CD4-positive, alpha-beta T cell treated with Interleukin-6 at 100 ng/mL for 8 hours (primary cell): Measurements from ENCODE around the gene KCTD19.

ENCODE experiments used
- DNase-seq: peaks from one replicate; pipeline ENCODE4 v3.0.0-alpha.2; 2020; ENCODE audit warnings: mixed read lengths, low spot score

KCTD19 gene

GRCh38 chr16:67283039-67283825, 43.3 kb downstream of the KCTD19 start:
- DNase-seq, result no peak

DNA sequence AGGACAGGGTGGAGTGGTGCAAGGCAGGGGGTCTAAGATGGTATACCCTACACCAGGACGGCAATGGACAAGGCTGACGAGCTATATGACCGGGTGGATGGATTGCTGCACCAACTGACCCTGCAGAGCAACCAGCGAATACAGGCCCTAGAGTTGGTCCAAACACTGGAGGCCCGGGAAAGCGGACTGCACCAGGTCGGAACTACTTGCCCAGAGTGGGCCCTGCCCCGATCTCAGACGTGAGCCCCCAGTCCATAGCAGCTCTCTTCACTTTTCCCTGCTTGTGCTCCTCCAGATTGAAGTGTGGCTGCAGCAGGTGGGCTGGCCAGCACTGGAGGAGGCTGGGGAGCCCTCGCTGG, 44.1 kb downstream of the KCTD19 start:
- no peak for DNase-seq

GRCh38 chr16:67281536-67282446, 44.8 kb downstream of the KCTD19 start:
- no peak for DNase-seq

DNA sequence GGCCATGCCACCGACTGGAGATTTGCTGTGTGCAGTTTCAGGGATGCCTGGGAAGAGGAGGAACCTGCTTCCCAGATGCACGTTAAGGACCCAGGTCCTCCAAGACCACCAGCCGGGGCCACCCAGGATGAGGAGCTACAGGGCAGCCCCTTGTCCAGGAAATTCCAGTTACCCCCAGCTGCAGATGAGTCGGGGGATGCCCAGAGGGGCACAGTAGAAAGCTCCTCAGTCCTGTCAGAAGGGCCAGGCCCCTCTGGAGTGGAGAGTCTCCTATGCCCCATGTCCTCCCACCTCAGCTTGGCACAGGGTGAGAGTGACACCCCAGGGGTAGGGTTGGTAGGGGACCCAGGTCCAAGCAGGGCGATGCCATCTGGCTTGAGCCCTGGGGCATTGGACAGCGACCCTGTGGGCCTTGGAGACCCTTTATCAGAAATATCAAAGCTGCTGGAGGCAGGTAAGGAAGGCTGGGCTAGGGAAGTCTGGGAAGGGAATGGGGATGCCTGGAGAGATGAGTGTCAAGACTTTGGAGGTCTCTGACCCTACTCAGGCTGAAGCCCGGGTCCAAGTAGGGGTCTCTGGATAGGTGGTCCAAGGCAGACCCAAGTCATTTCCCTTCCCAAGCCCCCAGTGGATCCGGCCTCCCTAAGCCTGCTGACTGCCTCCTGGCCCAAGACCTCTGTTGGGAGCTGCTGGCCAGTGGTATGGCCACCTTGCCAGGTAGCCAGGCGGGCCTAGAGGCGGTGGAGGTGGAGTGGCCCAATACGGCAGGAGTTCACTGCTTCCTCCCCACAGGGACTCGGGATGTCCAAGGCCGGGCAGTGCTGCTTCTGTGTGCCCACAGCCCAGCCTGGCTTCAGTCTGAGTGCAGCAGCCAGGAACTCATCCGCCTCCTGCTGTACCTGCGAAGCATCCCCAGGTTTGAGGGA, 46.2 kb downstream of the KCTD19 start:
- no peak for DNase-seq

- peak; percentile 78 for DNase-seq
These were observed 47.0 kb downstream of the KCTD19 start, which contains the start of gene PLEKHG4 for GRCh38 chr16:67279296-67280089. PLEKHG4 (plus strand) TSS chr16:67279532; CDS start chr16:67280045, 513 bp downstream.

GRCh38 chr16:67278773-67279295, 47.7 kb downstream of the KCTD19 start:
- DNase-seq, result peak; percentile 31

- DNase-seq, result no peak
These were observed 48.4 kb downstream of the KCTD19 start for GRCh38 chr16:67277999-67278772.

- no peak for DNase-seq
These were observed 49.1 kb downstream of the KCTD19 start for GRCh38 chr16:67277294-67277998.

- DNase-seq, result no peak
These were observed 51.2 kb downstream of the KCTD19 start for GRCh38 chr16:67275321-67275720.

GRCh38 chr16:67271446-67271845, 55.1 kb downstream of the KCTD19 start:
- DNase-seq, result no peak

GRCh38 chr16:67270931-67271338, 55.6 kb downstream of the KCTD19 start:
- DNase-seq, result no peak

DNA sequence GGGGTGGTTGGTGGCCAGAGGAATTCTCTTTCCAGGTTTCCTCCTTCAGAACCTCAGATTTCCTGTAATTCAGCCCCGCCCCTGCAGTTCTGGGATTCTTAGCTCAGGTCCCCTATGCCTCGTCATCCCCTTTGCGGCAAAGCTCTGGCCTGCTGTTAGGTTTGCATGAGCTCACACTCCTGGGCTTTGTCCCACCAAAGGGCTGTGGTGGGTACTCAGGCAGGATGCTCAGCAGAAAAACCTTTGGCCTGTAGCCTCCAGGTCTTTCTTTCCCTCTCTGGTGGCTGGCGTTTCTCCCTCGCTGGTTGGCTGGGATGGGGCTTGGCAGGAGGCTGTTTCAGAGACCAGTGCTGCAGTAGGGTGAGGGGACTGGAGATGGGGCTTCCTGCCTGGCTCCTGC, 56.8 kb downstream of the KCTD19 start:
- DNase-seq, result no peak

- no peak for DNase-seq
These were observed 58.4 kb downstream of the KCTD19 start for GRCh38 chr16:67268136-67268579.

GRCh38 chr16:67265834-67266233, 60.7 kb downstream of the KCTD19 start:
- no peak for DNase-seq

DNA sequence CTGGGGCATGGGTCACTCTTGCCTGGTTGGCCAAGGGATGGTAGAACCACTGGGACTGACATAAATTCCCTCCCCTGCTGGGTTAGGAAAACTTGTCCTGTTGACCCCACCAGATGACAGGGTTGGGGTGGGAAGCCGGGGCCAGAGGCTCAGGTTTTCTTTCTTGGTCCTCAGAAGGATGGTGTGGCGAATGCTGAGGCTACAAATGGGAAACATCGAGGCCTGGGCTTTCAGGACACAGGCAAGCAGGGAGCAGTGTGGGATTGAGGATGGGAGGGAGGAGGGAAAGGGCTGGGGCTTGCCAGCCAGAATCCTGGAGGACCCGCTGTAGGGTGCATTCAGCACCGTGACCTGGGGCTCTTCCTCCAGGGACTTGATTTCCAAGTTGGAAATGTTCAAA, 61.7 kb downstream of the KCTD19 start:
- no peak for DNase-seq

GRCh38 chr16:67264277-67264676, 62.3 kb downstream of the KCTD19 start:
- no peak for DNase-seq

DNA sequence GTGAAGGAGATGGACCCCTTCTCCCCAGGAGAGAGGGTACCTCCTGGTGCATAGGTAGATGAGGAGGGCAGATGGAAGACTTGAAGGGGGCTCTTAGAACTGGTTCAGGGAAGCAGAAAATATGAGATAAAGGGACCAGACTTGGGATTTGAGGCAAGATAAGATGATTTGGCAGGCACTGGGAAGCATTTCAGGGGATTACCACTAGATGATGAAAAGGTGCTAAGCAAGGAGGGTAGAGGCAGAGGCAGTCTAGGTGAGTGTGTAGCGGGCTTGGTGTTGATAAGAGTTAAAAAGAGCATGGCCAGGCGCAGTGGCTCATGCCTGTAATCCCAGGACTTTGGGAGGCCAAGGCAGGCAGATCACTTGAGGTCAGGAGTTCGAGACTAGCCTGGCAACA, 63.3 kb downstream of the KCTD19 start:
- DNase-seq, result no peak

DNA sequence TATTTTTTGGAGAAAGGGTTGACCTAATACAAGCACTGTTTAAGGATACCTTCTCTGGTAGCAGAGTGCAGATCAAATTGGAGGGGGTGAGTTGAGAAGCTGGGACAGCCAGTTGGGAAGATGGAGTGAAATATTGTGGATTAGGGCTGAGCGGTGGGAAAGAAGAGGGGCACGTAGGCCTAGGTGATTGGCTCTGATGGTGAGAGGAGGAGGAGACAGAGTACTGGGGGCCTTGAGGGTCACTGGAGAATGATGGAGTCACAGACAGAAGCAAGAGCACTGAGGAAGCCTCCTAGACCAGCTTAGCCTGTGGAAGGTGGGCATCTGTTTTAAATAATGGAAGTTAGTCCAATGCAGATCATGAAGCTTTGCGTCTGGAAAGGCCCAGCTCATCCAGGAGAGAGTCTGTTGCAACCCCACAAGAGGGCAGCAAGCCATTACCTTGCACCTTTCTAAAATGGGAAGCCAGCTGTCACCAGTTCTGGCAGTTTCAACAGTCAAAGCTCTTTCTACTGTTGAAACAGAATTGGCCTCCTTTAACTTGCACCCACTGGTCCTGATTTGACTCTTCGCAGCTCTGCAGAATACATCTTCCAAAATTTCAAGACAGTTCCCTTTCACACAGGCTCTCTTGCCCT, 66.0 kb downstream of the KCTD19 start:
- no peak for DNase-seq

DNA sequence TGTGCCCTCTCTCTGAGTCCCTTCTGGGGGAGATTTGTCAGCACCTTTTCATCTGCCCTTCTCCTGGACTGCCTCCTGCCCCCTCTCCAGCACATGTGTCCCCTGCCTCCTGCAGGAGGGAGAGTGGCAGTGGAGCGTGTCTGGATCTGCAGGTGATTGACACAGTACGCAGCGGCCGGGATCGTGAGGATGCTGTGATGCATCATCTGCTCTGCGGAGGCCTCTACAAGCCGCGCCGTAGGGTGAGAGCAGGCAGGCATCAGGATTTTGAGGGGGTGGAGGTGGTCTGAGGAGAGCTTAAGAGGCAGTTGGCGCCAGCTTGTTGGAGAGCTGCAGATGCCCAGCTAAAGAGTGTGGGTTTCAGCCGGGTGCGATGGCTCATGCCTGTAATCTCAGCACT, 66.8 kb downstream of the KCTD19 start:
- DNase-seq, result no peak
